Endothelial cell of umbilical vein (primary cell): ENCODE measurements around the gene FAM118B. TPM values are rescaled to one million over a fixed set of nuclear protein-coding genes. Genes with fewer than 3 reads are reported as not detected.

Source experiments
- BruUV-seq: library from RNA; stranded (reverse); fragments of 400-500 nt; replicated peaks from 2 replicates; lab custom pipeline; 2021; lab: Mats Ljungman, UMichigan
- CTCF ChIA-PET: fragments of 300-600, 350-600 bp; sonication (Branson Sonifier 250); formaldehyde crosslinking; loops from one replicate; lab custom pipeline; 2021; ENCODE audit warnings: antibody characterized with exemption, inconsistent platforms; lab: Charles Lee
- POLR2A ChIA-PET: fragments of 300-600, 350-600 bp; sonication (Branson Sonifier 250); formaldehyde crosslinking; loops from one replicate; lab custom pipeline; 2021; ENCODE audit warnings: antibody characterized with exemption, inconsistent platforms; lab: Charles Lee
- DNase-seq: peaks from one replicate; pipeline ENCODE4 v3.0.0-alpha.2; 2011; ENCODE audit warnings: low read depth, low spot score
- FAIRE-seq: peaks from 2 replicates; lab custom pipeline; 2011; peaks lifted over from hg19 to GRCh38; lab: Jason Lieb, UNC
- H2AFZ ChIP-seq: 2 replicates; pipeline ENCODE4 v1.6.0; 2012; ENCODE audit warnings: low read depth, low read length, control low read depth, inconsistent platforms
- H3K27ac ChIP-seq: 2 replicates; pipeline ENCODE4 v1.5.1; 2011; ENCODE audit warnings: low read depth, mild to moderate bottlenecking, control low read depth, low read length, moderate library complexity; ENCODE audit not compliant: insufficient read depth
- H3K27me3 ChIP-seq, 2 experiments: 2 replicates each; pipeline versions ENCODE4 v1.6.0 to v1.6.1; 2011; ENCODE audit warnings: low read length in 2 of 2, mixed read lengths in 1 of 2; ENCODE audit not compliant: control insufficient read depth in 2 of 2, insufficient read depth in 2 of 2
- H3K36me3 ChIP-seq, 2 experiments: 2 replicates in 1 of 2; 3 replicates in 1 of 2; pipeline ENCODE4 v1.5.1; 2011; ENCODE audit warnings: low read length in 2 of 2, mild to moderate bottlenecking in 1 of 2, moderate library complexity in 1 of 2; ENCODE audit not compliant: control insufficient read depth in 2 of 2, insufficient read depth in 2 of 2; ENCODE audit errors: extremely low read depth in 1 of 2
- H3K4me1 ChIP-seq: 3 replicates; pipeline ENCODE4 v1.5.1; 2011; ENCODE audit warnings: mild to moderate bottlenecking, low read length; ENCODE audit not compliant: control insufficient read depth, insufficient read depth; ENCODE audit errors: extremely low read depth
- H3K4me2 ChIP-seq: 2 replicates; pipeline ENCODE4 v1.6.1; 2011; ENCODE audit warnings: low read length, control low read depth, mixed read lengths; ENCODE audit not compliant: insufficient read depth
- H3K4me3 ChIP-seq, 3 experiments: fragments of 200-600 bp in 1 of 3; sonication (generic), shearing (Covaris generic) in 1 of 3; replicated peaks in 1 of 3; 2 replicates each; pipeline ENCODE4 v1.5.1; 2011 to 2016; ENCODE audit warnings: control low read depth in 3 of 3, low read length in 3 of 3, mild to moderate bottlenecking in 2 of 3, inconsistent platforms in 1 of 3, low read depth in 1 of 3, moderate library complexity in 1 of 3; ENCODE audit not compliant: insufficient read depth in 1 of 3
- H3K79me2 ChIP-seq: 2 replicates; pipeline ENCODE4 v1.6.0; 2012; ENCODE audit warnings: low read length, inconsistent platforms; ENCODE audit not compliant: control insufficient read depth, insufficient read depth
- H3K9ac ChIP-seq: replicated peaks from 2 replicates; pipeline ENCODE3; 2011; ENCODE audit warnings: low read length, control low read depth; ENCODE audit not compliant: insufficient read depth; ENCODE audit errors: extremely low read depth
- H3K9me1 ChIP-seq: replicated peaks from 3 replicates; pipeline ENCODE4 v1.6.0; 2011; ENCODE audit warnings: mild to moderate bottlenecking, low read length; ENCODE audit not compliant: control insufficient read depth, insufficient read depth; ENCODE audit errors: extremely low read depth
- H3K9me3 ChIP-seq: replicated peaks from 2 replicates; pipeline ENCODE4 v1.5.1; 2012; ENCODE audit warnings: low read length, inconsistent platforms; ENCODE audit not compliant: control insufficient read depth, insufficient read depth
- H4K20me1 ChIP-seq: replicated peaks from 2 replicates; pipeline ENCODE3; 2011; ENCODE audit warnings: mild to moderate bottlenecking, low read length; ENCODE audit not compliant: control insufficient read depth, insufficient read depth; ENCODE audit errors: extremely low read depth
- CTCF ChIP-seq, 2 donors: IDR thresholded peaks; 1 replicate in 1 of 2; 2 replicates in 1 of 2; pipeline ENCODE4 v1.5.1; 2011; ENCODE audit warnings: low read length in 2 of 2, mild to moderate bottlenecking in 2 of 2, moderate library complexity in 2 of 2, control low read depth in 1 of 2, inconsistent platforms in 1 of 2, low read depth in 1 of 2; ENCODE audit not compliant: insufficient read depth in 1 of 2; ENCODE audit errors: extremely low read depth in 1 of 2
- EZH2 ChIP-seq: IDR thresholded peaks from 2 replicates; pipeline ENCODE4 v1.6.1; 2012; ENCODE audit warnings: borderline replicate concordance, low read depth, mild to moderate bottlenecking, moderate library complexity, low read length, inconsistent platforms; ENCODE audit not compliant: severe bottlenecking
- FOS ChIP-seq: IDR thresholded peaks from 2 replicates; pipeline ENCODE4 v1.6.1; 2011; ENCODE audit warnings: mild to moderate bottlenecking, low read length, moderate library complexity, borderline replicate concordance; ENCODE audit not compliant: insufficient read depth
- GATA2 ChIP-seq: IDR thresholded peaks from 2 replicates; pipeline ENCODE4 v1.7.0; 2011; ENCODE audit warnings: low read depth, mild to moderate bottlenecking, moderate library complexity, mixed read lengths, low read length; ENCODE audit not compliant: insufficient read length, insufficient read depth
- JUN ChIP-seq: IDR thresholded peaks from 2 replicates; pipeline ENCODE4 v1.6.1; 2011; ENCODE audit warnings: borderline replicate concordance, low read depth; ENCODE audit not compliant: insufficient read length, insufficient read depth
- MAX ChIP-seq: IDR thresholded peaks from 2 replicates; pipeline ENCODE4 v1.6.1; 2011; ENCODE audit not compliant: insufficient read depth, insufficient read length
- MYC ChIP-seq: IDR thresholded peaks from one replicate; pipeline ENCODE4 v1.6.1; 2011; ENCODE audit warnings: mild to moderate bottlenecking, low read depth, low read length
- POLR2A ChIP-seq: IDR thresholded peaks from 2 replicates; pipeline ENCODE4 v1.6.1; 2012; ENCODE audit warnings: low read depth, mild to moderate bottlenecking, control low read depth, low read length
- POLR2AphosphoS5 ChIP-seq: IDR thresholded peaks from 2 replicates; pipeline ENCODE4 v1.6.1; 2012; ENCODE audit warnings: low read depth, mild to moderate bottlenecking, control low read depth, low read length, moderate library complexity; ENCODE audit not compliant: insufficient read depth
- dilution Hi-C: fragments of 300-500 bp; cut with MboI; formaldehyde crosslinking; loops from one replicate; pipeline ENCODE4 v1.15.0; 2019; ENCODE audit warnings: low sequenced_read_pairs; ENCODE audit not compliant: extremely low pct_ligation_motif_present
- intact Hi-C: fragments of 100-400 bp; cut with micrococcal nuclease; formaldehyde crosslinking; loops from one replicate; pipeline ENCODE4 v1.10.0; 2022
- polyA plus RNA-seq, 4 experiments: library from polyadenylated mRNA; depleted of rRNA in 3 of 4; stranded (reverse) in 3 of 4; unstranded in 1 of 4; fragments of >200 nt; gene quantifications; 2 replicates each; pipeline versions ENCODE4 v1.2.1 to v1.2.3, GENCODE V29; 2011 to 2012; ENCODE audit warnings: missing spikeins in 1 of 4
- total RNA-seq: library from RNA; stranded (reverse); gene quantifications from 2 replicates; pipeline ENCODE4 v1.2.3, GENCODE V29; 2021

The FAM118B gene
- total and polyA plus RNA-seq, 2 donors (not counting 3 experiments of a cell fraction or from before 2014, with no cell fraction given): 26.6 to 35.8 TPM

GRCh38 chr11:126214441-126214840, 2.9 kb downstream of the FAM118B start:
- Histone ChIP-seq H3K4me1 (peaks cover 17% of the 10 kb centered on the region), H3K4me2 (peak overlapping the region; percentile 43), H3K27me3 (no peaks in the 10 kb centered on the region), H3K4me3 (no peak overlapping the region), H3K9me3 (no peaks in the 10 kb centered on the region), H4K20me1 (peaks cover 3% of the 10 kb centered on the region), H3K9me1 (no peaks in the 10 kb centered on the region), H3K27ac (no peak overlapping the region), H3K9ac (no peak overlapping the region), H3K79me2 (peaks cover 72% of the 10 kb centered on the region), H3K36me3 (peaks cover 0 to 1% of the 10 kb centered on the region in 2 experiments), H2AFZ (no peak overlapping the region)
- FAIRE-seq (no peak), DNase-seq (no peak)
- intact Hi-C loops: loop anchor here (5.0 kb wide), 1 partner anchor 133 kb away; no protein-coding TSS in a partner anchor
- dilution Hi-C loops: no loop called here
- ChIA-PET CTCF (interaction anchor here (0.6 kb wide), 1 partner anchor 31 kb away, joined by 3 read pairs; no protein-coding TSS in a partner anchor), POLR2A (no interaction called here)
- TF ChIP-seq POLR2AphosphoS5: no peak
- no peak for TF ChIP-seq CTCF (IDR thresholded peaks at IDR 0.05; ENCODE audit: extremely low read depth in 1 of 2, insufficient read depth in 1 of 2, low read depth in 1 of 2, low read length in 2 of 2)
- no peak for TF ChIP-seq GATA2
- TF ChIP-seq EZH2: no peak
- no peak for TF ChIP-seq MAX
- TF ChIP-seq POLR2A: no peak
- no peak for TF ChIP-seq FOS
- TF ChIP-seq MYC: no peak
- no peak for TF ChIP-seq JUN
- no TSS peak for BruUV-seq
